Measurements from ENCODE around the gene CHRNA1. TPM values are rescaled to one million over a fixed set of nuclear protein-coding genes. Genes with fewer than 3 reads are reported as not detected.
A peak's percentile ranks its signal among the peaks of the same experiment; 100 is the strongest.

The CHRNA1 gene
- total and polyA plus RNA-seq, 10 of the 15 experiments (the other 5 are each of a cell fraction or from before 2014, with no cell fraction given) = 0.05 to 0.14 TPM; not detected in 8

DNA sequence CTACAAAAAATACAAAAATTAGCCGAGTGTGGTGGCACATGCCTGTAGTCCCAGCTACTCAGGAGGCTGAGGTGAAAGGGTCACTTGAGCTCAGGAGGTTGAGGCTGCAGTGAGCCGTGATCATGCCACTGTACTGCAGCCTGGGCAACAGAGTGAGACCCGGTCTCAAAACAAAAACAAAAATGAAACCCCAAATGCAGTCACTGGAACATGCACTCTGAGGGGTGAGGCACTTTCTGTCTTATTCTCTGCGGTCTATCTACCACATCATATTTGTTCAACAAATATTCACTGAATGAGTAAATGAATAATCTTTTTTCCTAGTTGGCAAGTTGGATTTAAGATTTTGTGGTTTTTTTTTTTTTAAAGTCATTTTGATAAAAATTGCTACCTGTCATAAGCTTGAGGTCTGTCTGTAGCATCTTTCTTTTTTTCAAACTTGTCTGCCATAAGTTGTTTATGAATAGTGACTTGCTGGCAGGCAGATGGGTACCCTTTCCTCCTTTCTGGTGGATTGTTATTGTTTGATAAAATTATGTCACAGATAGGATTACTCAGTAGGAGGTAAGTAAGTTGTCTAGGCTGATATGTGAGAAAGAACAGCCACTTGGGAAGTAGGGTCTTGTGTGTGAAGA is 11.8 kb downstream of the CHRNA1 start:
- no peak overlapping the region for H2AFZ ChIP-seq (ENCODE audit: control insufficient read depth, low read depth, low read length)
- H3K4me3 ChIP-seq = no peak overlapping the region
- peak; percentile 64 for DNase-seq (ENCODE audit: low read depth, low spot score)
- H3K9me3 ChIP-seq (replicated peaks; ENCODE audit: control insufficient read depth, insufficient read depth, low read length) = no peaks in the 10 kb centered on the region
- H4K20me1 ChIP-seq (ENCODE audit: control insufficient read depth, insufficient read depth) = no peaks in the 10 kb centered on the region
- peak; percentile 90 for ATAC-seq
- H3K27me3 ChIP-seq (replicated peaks in 1 of 2; ENCODE audit: control insufficient read depth in 2 of 2, insufficient read depth in 2 of 2, low read length in 1 of 2) = peaks cover 0 to 3% of the 10 kb centered on the region in 2 experiments; a peak in 2 of 4 replicates
- H3K79me2 ChIP-seq (ENCODE audit: control insufficient read depth, insufficient read depth, low read length) = no peaks in the 10 kb centered on the region
- POLR2A ChIA-PET = no interaction called here
- no peak overlapping the region for H3K27ac ChIP-seq (ENCODE audit: control insufficient read depth, insufficient read depth)
- no TSS peak for BruUV-seq (replicated peaks)
- intact Hi-C loops (cut with micrococcal nuclease; ENCODE audit: unreplicated experiment) (no loop called here), in situ Hi-C loops (cut with MboI) (no loop called here)
- RAD21 ChIA-PET (ENCODE audit: unreplicated experiment) = interaction anchor here (0.6 to 1.5 kb wide), 2 partner anchors 19 to 1396 kb away, joined by 3 read pairs; no protein-coding TSS in a partner anchor
- 1% methylated on average over 4 of the region's 4 CpGs for WGBS (ENCODE audit: insufficient coverage, insufficient replicate concordance, low lambda C conversion rate, missing lambda C conversion rate)
- no peaks in the 10 kb centered on the region for H3K36me3 ChIP-seq (ENCODE audit: control insufficient read depth in 2 of 2, insufficient read depth in 2 of 2, low read length in 1 of 2)
- H3K4me2 ChIP-seq (ENCODE audit: control insufficient read depth, insufficient read depth) = peak overlapping the region; percentile 45
- SMC1A ChIA-PET (ENCODE audit: uncharacterized antibody, unreplicated experiment) = interaction anchor here (0.7 to 1.6 kb wide), 3 partner anchors 12 to 238 kb away, joined by 3 to 5 read pairs (median 5); no protein-coding TSS in a partner anchor
- no peak overlapping the region for H3K9ac ChIP-seq (ENCODE audit: control insufficient read depth, insufficient read depth, low read length)
- H3K4me1 ChIP-seq (ENCODE audit: control insufficient read depth, insufficient read depth, low read length) = peaks cover 24% of the 10 kb centered on the region
- peak; percentile 23 for FAIRE-seq
- CTCF ChIA-PET = interaction anchor here (0.6 to 2.1 kb wide), 3 partner anchors 11 to 48 kb away, joined by 3 to 11 read pairs (median 3); partner anchors contain the start of gene CHRNA1
- TF ChIP-seq ZNF217 (IDR thresholded peaks at IDR 0.05) = peak; percentile 65; the same call in 1 of the 2 replicates
- TF ChIP-seq TAF1 (IDR thresholded peaks at IDR 0.05; ENCODE audit: borderline replicate concordance, low read depth, low read length) = no peak
- no peak for TF ChIP-seq MYB (IDR thresholded peaks at IDR 0.05; ENCODE audit: borderline replicate concordance, low read depth, low read length)
- TF ChIP-seq DPF2 (IDR thresholded peaks at IDR 0.05) = no peak
- no peak for TF ChIP-seq RB1 (IDR thresholded peaks at IDR 0.05; ENCODE audit: borderline replicate concordance)
- no peak for TF ChIP-seq BACH1 (IDR thresholded peaks at IDR 0.05; ENCODE audit: borderline replicate concordance)
- TF ChIP-seq ZBTB4 (CRISPR knock-in tag; IDR thresholded peaks at IDR 0.05) = no peak
- 0 out of 2 replicates have a peak, but pooled peaks have one; percentile 25 for TF ChIP-seq MTA2 (IDR thresholded peaks at IDR 0.05; ENCODE audit: low read depth)
- TF ChIP-seq, protein P1, sequence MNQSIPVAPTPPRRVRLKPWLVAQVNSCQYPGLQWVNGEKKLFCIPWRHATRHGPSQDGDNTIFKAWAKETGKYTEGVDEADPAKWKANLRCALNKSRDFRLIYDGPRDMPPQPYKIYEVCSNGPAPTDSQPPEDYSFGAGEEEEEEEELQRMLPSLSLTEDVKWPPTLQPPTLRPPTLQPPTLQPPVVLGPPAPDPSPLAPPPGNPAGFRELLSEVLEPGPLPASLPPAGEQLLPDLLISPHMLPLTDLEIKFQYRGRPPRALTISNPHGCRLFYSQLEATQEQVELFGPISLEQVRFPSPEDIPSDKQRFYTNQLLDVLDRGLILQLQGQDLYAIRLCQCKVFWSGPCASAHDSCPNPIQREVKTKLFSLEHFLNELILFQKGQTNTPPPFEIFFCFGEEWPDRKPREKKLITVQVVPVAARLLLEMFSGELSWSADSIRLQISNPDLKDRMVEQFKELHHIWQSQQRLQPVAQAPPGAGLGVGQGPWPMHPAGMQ (IDR thresholded peaks at IDR 0.05; ENCODE audit: borderline replicate concordance) = no peak
- TF ChIP-seq, protein P2, sequence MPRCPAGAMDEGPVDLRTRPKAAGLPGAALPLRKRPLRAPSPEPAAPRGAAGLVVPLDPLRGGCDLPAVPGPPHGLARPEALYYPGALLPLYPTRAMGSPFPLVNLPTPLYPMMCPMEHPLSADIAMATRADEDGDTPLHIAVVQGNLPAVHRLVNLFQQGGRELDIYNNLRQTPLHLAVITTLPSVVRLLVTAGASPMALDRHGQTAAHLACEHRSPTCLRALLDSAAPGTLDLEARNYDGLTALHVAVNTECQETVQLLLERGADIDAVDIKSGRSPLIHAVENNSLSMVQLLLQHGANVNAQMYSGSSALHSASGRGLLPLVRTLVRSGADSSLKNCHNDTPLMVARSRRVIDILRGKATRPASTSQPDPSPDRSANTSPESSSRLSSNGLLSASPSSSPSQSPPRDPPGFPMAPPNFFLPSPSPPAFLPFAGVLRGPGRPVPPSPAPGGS (IDR thresholded peaks at IDR 0.05; ENCODE audit: borderline replicate concordance, insufficient read depth, low read depth, low read length, poor library complexity, severe bottlenecking) = no peak
- TF ChIP-seq ZNF207 (IDR thresholded peaks at IDR 0.05; ENCODE audit: borderline replicate concordance) = no peak
- peak; percentile 33; the same call in 1 of the 2 replicates for TF ChIP-seq JUND (IDR thresholded peaks at IDR 0.05; ENCODE audit: low read depth, low read length)
- TF ChIP-seq CREM (IDR thresholded peaks at IDR 0.05; ENCODE audit: low read depth) = peak; percentile 41
- no peak for TF ChIP-seq ZNF384 (IDR thresholded peaks at IDR 0.05; ENCODE audit: borderline replicate concordance, low read depth, low read length)
- peak; percentile 68 for TF ChIP-seq IRF4 (IDR thresholded peaks at IDR 0.05; ENCODE audit: low read depth, low read length)
- TF ChIP-seq RAD21 (IDR thresholded peaks at IDR 0.05; ENCODE audit: insufficient read depth, low read depth, low read length) = no peak
